ENCODE data around the gene CRB1. TPM values are rescaled to one million over a fixed set of nuclear protein-coding genes. Genes with fewer than 3 reads are reported as not detected.

Gene CRB1
- total RNA-seq, 1 donor from 2014 or later = not detected

- intact Hi-C loops (cut with DNase I) = no loop called here
- DNase-seq (ENCODE audit: low spot score in 2 of 2) = no peak
- H3K36me3 ChIP-seq = no peaks in the 10 kb centered on the region
- no peaks in the 10 kb centered on the region for H3K27me3 ChIP-seq
- no peak overlapping the region for H3K27ac ChIP-seq
- no peak overlapping the region for H3K4me3 ChIP-seq
- no peak for TF ChIP-seq CTCF (IDR thresholded peaks at IDR 0.05)
- H3K9me3 ChIP-seq = no peaks in the 10 kb centered on the region
- no peaks in the 10 kb centered on the region for H3K4me1 ChIP-seq
Measured at GRCh38 chr1:197311081-197311480, 43.0 kb downstream of the CRB1 start.

- no peak for TF ChIP-seq CTCF (IDR thresholded peaks at IDR 0.05)
- Histone ChIP-seq H3K4me3 (no peak overlapping the region), H3K27me3 (no peaks in the 10 kb centered on the region)
Measured at GRCh38 chr1:197312163-197312562, 44.1 kb downstream of the CRB1 start.

GRCh38 chr1:197313713-197314112 is 45.7 kb downstream of the CRB1 start:
- Histone ChIP-seq H3K27me3 (no peaks in the 10 kb centered on the region), H3K9me3 (no peaks in the 10 kb centered on the region), H3K36me3 (no peaks in the 10 kb centered on the region), H3K4me1 (no peaks in the 10 kb centered on the region), H3K4me3 (no peak overlapping the region), H3K27ac (no peak overlapping the region)
- intact Hi-C loops (cut with DNase I) = no loop called here
- TF ChIP-seq CTCF (IDR thresholded peaks at IDR 0.05) = no peak
- DNase-seq (ENCODE audit: low spot score in 2 of 2) = no peak

More at GRCh38 chr1:197312163-197312562, 44.1 kb downstream of the CRB1 start:
- Histone ChIP-seq H3K36me3 (no peaks in the 10 kb centered on the region), H3K4me1 (no peaks in the 10 kb centered on the region), H3K9me3 (no peaks in the 10 kb centered on the region), H3K27ac (no peak overlapping the region)
- intact Hi-C loops (cut with DNase I) = no loop called here
- DNase-seq (ENCODE audit: low spot score in 2 of 2) = no peak

GRCh38 chr1:197314682-197315081 is 46.6 kb downstream of the CRB1 start:
- no peaks in the 10 kb centered on the region for H3K27me3 ChIP-seq
- no peak for DNase-seq (ENCODE audit: low spot score in 2 of 2)
- TF ChIP-seq CTCF (IDR thresholded peaks at IDR 0.05) = no peak
- no peaks in the 10 kb centered on the region for H3K36me3 ChIP-seq
- intact Hi-C loops (cut with DNase I) = no loop called here
- H3K9me3 ChIP-seq = no peaks in the 10 kb centered on the region
- H3K4me1 ChIP-seq = no peaks in the 10 kb centered on the region
- H3K27ac ChIP-seq = no peak overlapping the region
- H3K4me3 ChIP-seq = no peak overlapping the region

GRCh38 chr1:197319631-197320030 is 51.6 kb downstream of the CRB1 start:
- TF ChIP-seq CTCF (IDR thresholded peaks at IDR 0.05) = no peak
- no peaks in the 10 kb centered on the region for H3K4me1 ChIP-seq
- no peak for DNase-seq (ENCODE audit: low spot score in 2 of 2)
- no peaks in the 10 kb centered on the region for H3K36me3 ChIP-seq
- no peak overlapping the region for H3K27ac ChIP-seq
- no peak overlapping the region for H3K4me3 ChIP-seq
- H3K27me3 ChIP-seq = no peaks in the 10 kb centered on the region
- intact Hi-C loops (cut with DNase I) = no loop called here
- H3K9me3 ChIP-seq = no peaks in the 10 kb centered on the region

GRCh38 chr1:197320991-197321531 is 53.0 kb downstream of the CRB1 start:
- no peaks in the 10 kb centered on the region for H3K27me3 ChIP-seq
- no peak overlapping the region for H3K4me3 ChIP-seq
- H3K27ac ChIP-seq = no peak overlapping the region
- H3K4me1 ChIP-seq = no peaks in the 10 kb centered on the region
- no peak for DNase-seq (ENCODE audit: low spot score in 2 of 2)
- no peaks in the 10 kb centered on the region for H3K36me3 ChIP-seq
- no peaks in the 10 kb centered on the region for H3K9me3 ChIP-seq
- TF ChIP-seq CTCF (IDR thresholded peaks at IDR 0.05) = no peak
- intact Hi-C loops (cut with DNase I) = no loop called here
